T-helper 2 cell treated with Interferon-gamma antibody and Interleukin-4, amounts not matched to agents 5 μg/mL and 100 μg/mL, for 36 hours (primary cell): Measurements from ENCODE around the gene DDX20.
"Not testable (repeated sequence)": the region's sequence is repeated elsewhere in the genome, so short reads cannot be mapped to it uniquely, and the experiment has no call there.

Source experiments
- DNase-seq: peaks from one replicate; pipeline ENCODE4 v3.0.0; 2021; ENCODE audit warnings: low spot score
- H3K27ac Mint-ChIP-seq: one replicate; pipeline ENCODE4 v1.8.0; 2021; ENCODE audit warnings: mild to moderate bottlenecking, mixed read lengths
- H3K27me3 Mint-ChIP-seq: one replicate; pipeline ENCODE4 v1.8.0; 2021; ENCODE audit warnings: low read depth, mixed read lengths
- H3K36me3 Mint-ChIP-seq: one replicate; pipeline ENCODE4 v1.8.0; 2021; ENCODE audit warnings: low read depth, mixed read lengths
- H3K4me1 Mint-ChIP-seq: one replicate; pipeline ENCODE4 v1.8.0; 2021; ENCODE audit warnings: low read depth, mixed read lengths
- H3K4me3 Mint-ChIP-seq: one replicate; pipeline ENCODE4 v1.8.0; 2022; ENCODE audit warnings: mild to moderate bottlenecking, moderate library complexity, mixed read lengths
- H3K9me3 Mint-ChIP-seq: one replicate; pipeline ENCODE4 v1.8.0; 2021; ENCODE audit warnings: mixed read lengths

DDX20 gene

GRCh38 chr1:111798580-111798979 lies 42.9 kb downstream of the DDX20 start:
- H3K9me3 Mint-ChIP-seq: no peaks in the 10 kb centered on the region
- no peaks in the 10 kb centered on the region for H3K4me1 Mint-ChIP-seq
- no peak overlapping the region for H3K4me3 Mint-ChIP-seq
- H3K36me3 Mint-ChIP-seq: no peaks in the 10 kb centered on the region
- H3K27ac Mint-ChIP-seq: no peak overlapping the region
- peaks cover 4% of the 10 kb centered on the region for H3K27me3 Mint-ChIP-seq
- no peak for DNase-seq

DNA sequence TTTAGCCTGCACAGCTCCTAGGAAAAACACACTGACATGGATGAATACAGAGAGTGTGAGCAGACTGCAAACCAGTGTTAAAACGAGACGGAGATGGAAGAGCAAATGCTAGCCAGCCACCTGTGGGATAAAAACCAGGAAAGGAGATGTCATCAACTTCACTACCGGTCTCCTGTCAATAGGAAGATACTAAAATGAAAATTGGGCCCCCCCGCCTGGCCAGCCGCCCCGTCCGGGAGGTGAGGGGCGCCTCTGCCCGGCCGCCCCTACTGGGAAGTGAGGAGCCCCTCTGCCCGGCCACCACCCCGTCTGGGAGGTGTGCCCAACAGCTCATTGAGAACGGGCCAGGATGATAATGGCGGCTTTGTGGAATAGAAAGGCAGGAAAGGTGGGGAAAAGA lies 44.0 kb downstream of the DDX20 start:
- not testable (repeated sequence) for H3K27me3 Mint-ChIP-seq, H3K36me3 Mint-ChIP-seq, H3K27ac Mint-ChIP-seq, H3K4me1 Mint-ChIP-seq, H3K4me3 Mint-ChIP-seq, DNase-seq, H3K9me3 Mint-ChIP-seq

DNA sequence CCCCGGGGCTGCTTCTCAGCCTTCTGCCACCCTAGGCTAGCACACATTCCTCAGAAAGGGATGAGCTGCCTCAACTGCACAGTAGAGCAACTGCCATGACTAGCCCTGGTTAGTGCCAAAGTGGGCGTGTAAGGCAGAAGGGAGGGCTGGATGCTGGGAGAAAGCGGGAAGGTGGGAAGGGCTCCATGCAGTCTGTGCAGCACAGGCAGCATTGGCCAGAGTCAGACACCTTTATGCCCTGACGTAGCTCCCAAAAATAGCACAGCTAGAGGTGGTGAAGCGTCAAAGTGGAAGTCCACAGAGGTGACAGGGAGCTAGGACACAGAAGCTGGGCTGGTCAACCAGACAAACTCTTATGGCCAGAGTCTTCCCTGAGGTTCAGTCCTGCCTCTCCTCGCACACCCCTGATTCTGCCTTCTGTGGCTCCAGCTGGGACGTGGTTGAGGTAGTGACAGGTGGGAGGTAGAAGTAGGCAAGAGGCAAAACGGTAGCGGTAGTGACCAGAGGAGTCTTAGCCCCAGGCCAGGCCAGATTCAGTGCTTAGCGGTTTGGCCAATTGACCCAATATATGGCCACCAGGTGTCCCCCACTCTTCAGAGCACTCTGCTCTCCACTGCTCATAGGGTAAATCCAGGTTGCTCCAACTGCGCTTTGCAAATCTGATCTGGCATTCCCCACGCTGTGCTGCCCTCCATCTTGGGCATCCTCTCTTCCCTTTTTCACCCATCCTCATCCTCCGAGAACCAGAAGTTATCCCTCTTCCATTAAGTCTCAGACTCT lies 45.6 kb downstream of the DDX20 start:
- H3K27me3 Mint-ChIP-seq: peaks cover 4% of the 10 kb centered on the region
- DNase-seq: no peak
- H3K36me3 Mint-ChIP-seq: no peaks in the 10 kb centered on the region
- no peak overlapping the region for H3K27ac Mint-ChIP-seq
- H3K4me3 Mint-ChIP-seq: no peak overlapping the region
- H3K9me3 Mint-ChIP-seq: no peaks in the 10 kb centered on the region
- H3K4me1 Mint-ChIP-seq: no peaks in the 10 kb centered on the region

GRCh38 chr1:111802110-111802509 lies 46.4 kb downstream of the DDX20 start:
- no peak overlapping the region for H3K4me3 Mint-ChIP-seq
- no peaks in the 10 kb centered on the region for H3K9me3 Mint-ChIP-seq
- peaks cover 4% of the 10 kb centered on the region for H3K27me3 Mint-ChIP-seq
- no peak overlapping the region for H3K27ac Mint-ChIP-seq
- DNase-seq: no peak
- no peaks in the 10 kb centered on the region for H3K36me3 Mint-ChIP-seq
- no peaks in the 10 kb centered on the region for H3K4me1 Mint-ChIP-seq

DNA sequence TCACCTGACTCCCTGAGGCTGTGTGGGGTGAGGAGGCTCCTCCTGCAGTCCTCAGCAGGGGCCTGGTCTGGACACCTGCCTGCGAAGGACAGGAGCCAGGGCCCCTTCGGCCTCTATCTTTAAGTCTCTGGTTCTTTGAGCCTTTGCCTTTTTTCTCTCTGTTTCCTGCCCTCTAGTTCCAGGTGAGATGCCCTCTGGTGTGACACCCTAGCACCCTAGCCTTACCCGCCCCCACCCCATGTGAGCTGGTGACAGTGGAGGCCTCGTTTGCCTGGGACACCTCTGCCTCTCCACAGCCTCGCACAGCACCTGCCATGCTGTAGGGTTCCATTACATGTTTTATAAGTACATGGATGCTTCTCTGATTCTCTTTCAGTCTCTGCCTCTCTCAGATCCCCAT lies 47.3 kb downstream of the DDX20 start:
- Mint-ChIP-seq H3K4me1 (no peaks in the 10 kb centered on the region), H3K9me3 (no peaks in the 10 kb centered on the region), H3K4me3 (no peak overlapping the region), H3K27me3 (peaks cover 4% of the 10 kb centered on the region), H3K27ac (no peak overlapping the region), H3K36me3 (no peaks in the 10 kb centered on the region)
- no peak for DNase-seq

DNA sequence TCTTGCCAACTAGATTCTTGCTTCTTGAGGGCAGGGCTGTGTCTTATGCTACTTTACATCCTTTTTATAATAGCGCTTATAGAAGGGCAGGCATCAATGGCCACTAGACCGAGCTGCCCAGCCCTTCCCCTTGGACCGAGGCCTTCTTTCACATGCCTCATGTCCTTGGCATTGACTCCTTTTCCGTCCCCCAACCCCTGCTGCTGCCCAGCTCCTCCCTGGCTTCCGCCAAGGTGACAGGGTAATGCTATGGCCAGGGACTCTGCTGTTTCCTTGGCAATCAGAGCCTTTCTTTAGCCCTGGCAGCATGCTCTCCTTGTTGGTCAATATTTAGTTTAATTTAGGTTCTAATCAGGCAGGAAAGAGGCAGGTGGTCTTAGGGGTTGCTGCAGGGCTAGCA lies 48.2 kb downstream of the DDX20 start:
- Mint-ChIP-seq H3K36me3 (no peaks in the 10 kb centered on the region), H3K27me3 (peaks cover 4% of the 10 kb centered on the region), H3K27ac (no peak overlapping the region), H3K4me1 (no peaks in the 10 kb centered on the region), H3K4me3 (no peak overlapping the region), H3K9me3 (no peaks in the 10 kb centered on the region)
- DNase-seq: no peak

GRCh38 chr1:111804776-111805175 lies 49.1 kb downstream of the DDX20 start:
- Mint-ChIP-seq H3K9me3 (no peaks in the 10 kb centered on the region), H3K4me3 (no peak overlapping the region), H3K36me3 (no peaks in the 10 kb centered on the region), H3K27ac (no peak overlapping the region), H3K27me3 (no peaks in the 10 kb centered on the region), H3K4me1 (no peaks in the 10 kb centered on the region)
- no peak for DNase-seq

GRCh38 chr1:111805251-111805650 lies 49.5 kb downstream of the DDX20 start:
- DNase-seq: no peak
- H3K9me3 Mint-ChIP-seq: no peaks in the 10 kb centered on the region
- no peak overlapping the region for H3K27ac Mint-ChIP-seq
- H3K27me3 Mint-ChIP-seq: no peaks in the 10 kb centered on the region
- H3K36me3 Mint-ChIP-seq: no peaks in the 10 kb centered on the region
- no peaks in the 10 kb centered on the region for H3K4me1 Mint-ChIP-seq
- H3K4me3 Mint-ChIP-seq: no peak overlapping the region

DNA sequence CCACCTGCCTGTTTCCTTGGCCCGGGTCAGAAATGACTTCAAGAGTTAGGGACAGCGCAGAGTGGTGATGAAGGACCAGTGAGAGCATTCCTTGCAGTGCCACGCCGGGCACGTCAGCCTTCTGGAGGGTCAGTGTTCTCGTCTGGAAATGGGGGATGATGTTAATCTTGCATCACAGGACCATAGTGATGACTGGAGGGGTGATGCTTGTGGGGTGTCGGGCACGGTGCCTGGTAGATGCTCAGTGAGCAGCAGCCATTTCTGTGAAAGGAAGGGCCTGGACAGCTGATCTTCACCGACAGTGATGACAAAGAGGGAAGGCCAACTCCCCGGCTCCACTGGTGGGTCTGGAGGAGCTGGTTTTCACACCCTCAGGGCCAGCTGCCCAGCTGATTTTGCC lies 56.2 kb downstream of the DDX20 start:
- Mint-ChIP-seq H3K4me3 (no peak overlapping the region), H3K4me1 (no peaks in the 10 kb centered on the region), H3K9me3 (no peaks in the 10 kb centered on the region), H3K36me3 (no peaks in the 10 kb centered on the region), H3K27me3 (no peaks in the 10 kb centered on the region), H3K27ac (no peak overlapping the region)
- DNase-seq: no peak

GRCh38 chr1:111812306-111812705 lies 56.6 kb downstream of the DDX20 start:
- DNase-seq: no peak
- H3K27ac Mint-ChIP-seq: no peak overlapping the region
- H3K4me1 Mint-ChIP-seq: no peaks in the 10 kb centered on the region
- no peaks in the 10 kb centered on the region for H3K36me3 Mint-ChIP-seq
- no peak overlapping the region for H3K4me3 Mint-ChIP-seq
- H3K27me3 Mint-ChIP-seq: no peaks in the 10 kb centered on the region
- H3K9me3 Mint-ChIP-seq: no peaks in the 10 kb centered on the region

DNA sequence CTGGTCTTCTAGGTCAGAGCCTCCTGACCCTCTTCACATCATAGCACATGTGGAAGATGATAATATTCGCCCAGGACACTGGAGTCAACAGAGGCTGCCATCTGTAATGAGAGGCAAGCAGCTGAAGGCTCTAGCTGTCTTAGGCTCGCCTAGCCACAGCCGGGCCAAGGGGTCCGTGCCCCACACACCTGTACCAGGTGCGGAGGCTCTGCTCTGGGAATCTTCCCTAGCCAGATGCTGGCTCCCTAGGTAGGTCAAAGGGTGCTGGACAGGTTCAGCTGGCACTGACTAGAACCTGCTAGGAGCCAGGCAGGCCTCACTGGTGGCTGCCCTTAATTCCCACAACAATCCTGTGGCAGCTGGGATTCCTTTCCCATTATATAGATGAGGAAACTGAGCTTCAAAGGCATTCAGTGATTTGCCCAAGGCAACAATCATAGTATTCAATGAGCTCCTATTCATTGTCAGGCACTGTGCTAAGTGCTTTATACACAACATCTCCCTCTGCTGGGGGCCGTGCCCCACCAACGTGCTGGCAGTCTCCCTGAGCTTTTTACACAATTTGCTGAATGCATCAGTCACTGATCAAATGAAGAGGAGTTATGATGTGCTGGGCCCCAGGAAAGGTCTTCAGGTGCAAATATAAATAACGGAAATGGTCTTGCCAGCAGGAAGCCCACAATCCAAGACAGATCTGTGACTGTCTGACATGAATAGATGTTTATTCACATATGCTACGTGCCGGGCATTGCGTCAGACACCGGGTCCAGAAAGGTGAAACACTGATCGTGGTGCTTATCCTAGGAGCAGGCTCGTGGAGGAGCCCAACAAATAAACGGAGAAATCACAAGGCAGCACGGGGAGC lies 58.0 kb downstream of the DDX20 start:
- no peak overlapping the region for H3K4me3 Mint-ChIP-seq
- no peaks in the 10 kb centered on the region for H3K9me3 Mint-ChIP-seq
- no peaks in the 10 kb centered on the region for H3K4me1 Mint-ChIP-seq
- H3K36me3 Mint-ChIP-seq: no peaks in the 10 kb centered on the region
- no peak for DNase-seq
- no peak overlapping the region for H3K27ac Mint-ChIP-seq
- H3K27me3 Mint-ChIP-seq: no peaks in the 10 kb centered on the region

DNA sequence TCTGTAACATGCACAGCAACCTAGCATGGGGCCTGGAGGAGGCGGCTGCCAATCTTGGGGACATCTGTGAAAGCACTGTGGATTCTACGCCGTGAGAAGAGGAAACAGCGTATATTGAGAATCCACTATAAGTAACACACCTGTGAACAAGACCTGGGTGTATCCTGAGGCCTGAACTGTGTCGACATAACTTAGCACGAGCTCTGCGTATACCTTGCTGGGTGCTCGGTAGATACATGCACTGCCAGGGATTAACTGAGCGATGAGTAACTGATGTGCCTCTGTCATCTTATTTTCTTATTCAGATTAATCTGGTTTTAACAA lies 58.6 kb downstream of the DDX20 start:
- H3K4me3 Mint-ChIP-seq: no peak overlapping the region
- H3K27ac Mint-ChIP-seq: no peak overlapping the region
- H3K27me3 Mint-ChIP-seq: peaks cover 4% of the 10 kb centered on the region
- no peak for DNase-seq
- H3K4me1 Mint-ChIP-seq: no peaks in the 10 kb centered on the region
- no peaks in the 10 kb centered on the region for H3K36me3 Mint-ChIP-seq
- no peaks in the 10 kb centered on the region for H3K9me3 Mint-ChIP-seq

GRCh38 chr1:111814642-111815041 lies 58.9 kb downstream of the DDX20 start:
- H3K27ac Mint-ChIP-seq: no peak overlapping the region
- no peaks in the 10 kb centered on the region for H3K4me1 Mint-ChIP-seq
- DNase-seq: no peak
- H3K4me3 Mint-ChIP-seq: no peak overlapping the region
- H3K36me3 Mint-ChIP-seq: no peaks in the 10 kb centered on the region
- no peaks in the 10 kb centered on the region for H3K9me3 Mint-ChIP-seq
- H3K27me3 Mint-ChIP-seq: peaks cover 4% of the 10 kb centered on the region
